Progenitor cell of endocrine pancreas (in vitro differentiated cells): ENCODE measurements around the gene THRB. TPM values are rescaled to one million over a fixed set of nuclear protein-coding genes. Genes with fewer than 3 reads are reported as not detected.
"Not testable (repeated sequence)": the region's sequence is repeated elsewhere in the genome, so short reads cannot be mapped to it uniquely, and the experiment has no call there.

Experiments used
- DNase-seq: peaks from one replicate; pipeline ENCODE4 v3.0.0; 2021; ENCODE audit warnings: low spot score; ENCODE audit not compliant: unreplicated experiment
- H3K27ac Mint-ChIP-seq: 2 replicates; pipeline ENCODE4 v1.8.0; 2021; ENCODE audit warnings: mild to moderate bottlenecking, moderate library complexity, mixed read lengths
- H3K27me3 Mint-ChIP-seq: 2 replicates; pipeline ENCODE4 v1.8.0; 2021; ENCODE audit warnings: mixed read lengths
- H3K36me3 Mint-ChIP-seq: 2 replicates; pipeline ENCODE4 v1.8.0; 2022; ENCODE audit warnings: mixed read lengths; ENCODE audit not compliant: insufficient read depth
- H3K4me1 Mint-ChIP-seq: 2 replicates; pipeline ENCODE4 v1.8.0; 2021; ENCODE audit warnings: low read depth, mixed read lengths
- H3K4me3 Mint-ChIP-seq: 2 replicates; pipeline ENCODE4 v1.8.0; 2021; ENCODE audit warnings: low read depth, mild to moderate bottlenecking, moderate library complexity, mixed read lengths
- H3K9me3 Mint-ChIP-seq: 2 replicates; pipeline ENCODE4 v1.8.0; 2021; ENCODE audit warnings: low read depth, mixed read lengths
- total RNA-seq: library from RNA; stranded (reverse); gene quantifications from 2 replicates; pipeline ENCODE4 v1.2.1, GENCODE V29; 2021
- TF ChIP-seq, protein P1 (sequence below): fragments of 200-600 bp; sonication (generic); IDR thresholded peaks from one replicate; pipeline ENCODE4 v1.5.0; 2021; ENCODE audit warnings: antibody characterized with exemption, mild to moderate bottlenecking; ENCODE audit not compliant: unreplicated experiment

The THRB gene
- total RNA-seq, 1 donor from 2014 or later, result 19.7 TPM

DNA sequence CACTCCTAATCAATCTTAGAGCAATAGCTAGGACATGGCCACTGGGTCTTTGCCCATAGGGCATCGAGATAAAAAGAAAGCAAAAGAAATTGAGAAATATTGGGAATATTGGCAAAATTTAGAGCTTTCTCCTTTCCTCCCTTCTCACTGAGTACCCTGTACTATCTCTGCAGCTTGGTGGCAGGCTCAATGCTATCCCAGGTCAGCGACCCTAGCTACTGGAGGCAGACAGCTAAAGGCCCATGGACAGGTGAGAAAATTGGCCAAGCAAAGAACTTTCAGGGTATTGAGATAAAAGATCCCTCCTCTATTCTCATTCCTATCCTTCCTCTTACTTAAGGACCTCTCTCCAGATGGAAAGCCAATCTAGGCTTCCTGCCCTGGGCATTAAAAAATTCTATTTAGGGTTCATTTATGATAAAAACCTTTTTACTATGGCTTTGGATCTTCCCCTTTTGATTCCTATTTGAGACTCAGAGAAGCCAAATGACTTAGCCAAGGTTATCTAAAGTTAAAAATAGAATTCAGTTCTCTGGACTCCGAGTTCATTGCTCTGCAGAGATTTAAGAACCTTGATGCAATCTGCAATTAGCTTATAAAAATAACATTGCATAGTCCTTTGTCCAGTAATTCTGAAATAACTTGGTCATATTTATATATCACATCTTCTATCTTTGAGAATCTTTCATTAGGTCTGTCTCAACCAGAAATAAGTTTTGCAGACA is 75.4 kb downstream of the THRB start:
- Mint-ChIP-seq H3K9me3 (no peaks in the 10 kb centered on the region), H3K27me3 (peaks cover 3% of the 10 kb centered on the region), H3K4me1 (peaks cover 2% of the 10 kb centered on the region), H3K36me3 (no peaks in the 10 kb centered on the region), H3K4me3 (no peak overlapping the region), H3K27ac (no peak overlapping the region)
- TF ChIP-seq, protein P1, sequence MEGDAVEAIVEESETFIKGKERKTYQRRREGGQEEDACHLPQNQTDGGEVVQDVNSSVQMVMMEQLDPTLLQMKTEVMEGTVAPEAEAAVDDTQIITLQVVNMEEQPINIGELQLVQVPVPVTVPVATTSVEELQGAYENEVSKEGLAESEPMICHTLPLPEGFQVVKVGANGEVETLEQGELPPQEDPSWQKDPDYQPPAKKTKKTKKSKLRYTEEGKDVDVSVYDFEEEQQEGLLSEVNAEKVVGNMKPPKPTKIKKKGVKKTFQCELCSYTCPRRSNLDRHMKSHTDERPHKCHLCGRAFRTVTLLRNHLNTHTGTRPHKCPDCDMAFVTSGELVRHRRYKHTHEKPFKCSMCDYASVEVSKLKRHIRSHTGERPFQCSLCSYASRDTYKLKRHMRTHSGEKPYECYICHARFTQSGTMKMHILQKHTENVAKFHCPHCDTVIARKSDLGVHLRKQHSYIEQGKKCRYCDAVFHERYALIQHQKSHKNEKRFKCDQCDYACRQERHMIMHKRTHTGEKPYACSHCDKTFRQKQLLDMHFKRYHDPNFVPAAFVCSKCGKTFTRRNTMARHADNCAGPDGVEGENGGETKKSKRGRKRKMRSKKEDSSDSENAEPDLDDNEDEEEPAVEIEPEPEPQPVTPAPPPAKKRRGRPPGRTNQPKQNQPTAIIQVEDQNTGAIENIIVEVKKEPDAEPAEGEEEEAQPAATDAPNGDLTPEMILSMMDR, result no peak
- no peak for DNase-seq

DNA sequence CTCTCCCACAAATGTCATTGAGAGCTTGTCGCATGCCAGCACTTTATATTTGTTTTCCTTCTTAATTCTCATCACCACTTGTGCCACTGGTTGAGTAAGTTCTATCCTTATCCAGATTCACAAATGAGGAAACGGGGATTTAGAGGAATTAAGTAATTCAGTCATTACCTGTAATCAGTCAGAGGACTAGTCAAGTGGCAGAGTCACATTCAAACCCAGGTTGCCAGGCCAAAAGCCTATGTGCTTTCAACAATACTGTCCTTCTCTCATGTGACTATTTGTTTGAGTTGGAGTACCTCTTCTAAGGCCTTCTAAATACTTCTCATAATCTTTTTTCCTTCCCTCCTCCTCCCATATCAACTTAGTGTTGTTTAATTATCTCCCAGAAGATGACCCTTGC is 76.9 kb downstream of the THRB start:
- H3K36me3 Mint-ChIP-seq, result no peaks in the 10 kb centered on the region
- no peak for DNase-seq
- H3K9me3 Mint-ChIP-seq, result peaks cover 4% of the 10 kb centered on the region
- TF ChIP-seq, protein P1, result no peak
- H3K4me1 Mint-ChIP-seq, result peaks cover 2% of the 10 kb centered on the region
- no peak overlapping the region for H3K27ac Mint-ChIP-seq
- no peak overlapping the region for H3K4me3 Mint-ChIP-seq
- peaks cover 3% of the 10 kb centered on the region for H3K27me3 Mint-ChIP-seq

DNA sequence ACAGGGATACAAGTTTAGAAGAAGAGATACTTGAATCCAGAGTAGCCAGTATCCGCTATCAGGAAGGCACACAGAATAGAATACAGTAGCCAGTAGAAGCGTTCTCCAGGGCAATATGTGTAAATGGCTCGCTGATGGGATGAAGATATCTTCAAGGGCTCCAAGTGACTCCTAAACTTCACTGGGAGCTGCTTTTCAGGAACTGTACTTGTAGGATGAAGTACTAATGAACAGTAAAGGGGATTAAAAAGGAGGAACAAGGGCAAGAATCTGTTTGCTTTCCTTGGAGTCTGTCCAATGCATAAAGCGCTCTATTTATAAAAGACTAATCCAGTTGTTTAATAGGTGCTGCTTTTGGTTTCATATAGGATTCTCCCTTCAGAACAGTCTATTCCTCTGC is 78.4 kb downstream of the THRB start:
- no peak for DNase-seq
- H3K36me3 Mint-ChIP-seq, result no peaks in the 10 kb centered on the region
- H3K27me3 Mint-ChIP-seq, result peaks cover 3% of the 10 kb centered on the region
- H3K4me1 Mint-ChIP-seq, result peaks cover 2% of the 10 kb centered on the region
- no peak overlapping the region for H3K27ac Mint-ChIP-seq
- TF ChIP-seq, protein P1, result no peak
- peaks cover 4% of the 10 kb centered on the region for H3K9me3 Mint-ChIP-seq
- H3K4me3 Mint-ChIP-seq, result no peak overlapping the region

DNA sequence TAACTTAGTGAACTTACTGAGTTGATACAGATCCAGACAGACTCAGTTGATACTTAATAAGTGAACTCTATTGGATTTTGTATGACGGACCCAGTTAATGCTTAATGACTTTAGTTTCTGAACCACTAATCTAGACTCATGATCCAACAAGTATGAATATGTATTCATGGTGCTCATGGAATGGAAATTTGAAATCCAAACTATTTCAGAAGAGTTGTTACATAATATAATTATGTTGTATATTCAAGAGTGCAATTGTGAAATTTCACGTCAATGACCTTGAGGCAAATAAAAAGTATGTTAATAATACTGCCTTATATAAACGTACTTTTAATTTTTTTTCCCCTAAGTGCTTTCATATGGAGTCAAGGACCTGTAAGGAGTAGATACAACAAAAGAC is 78.8 kb downstream of the THRB start:
- Mint-ChIP-seq H3K4me1 (peaks cover 2% of the 10 kb centered on the region), H3K27ac (no peak overlapping the region), H3K9me3 (peaks cover 4% of the 10 kb centered on the region), H3K4me3 (no peak overlapping the region), H3K36me3 (no peaks in the 10 kb centered on the region), H3K27me3 (peaks cover 3% of the 10 kb centered on the region)
- TF ChIP-seq, protein P1, result no peak
- no peak for DNase-seq

DNA sequence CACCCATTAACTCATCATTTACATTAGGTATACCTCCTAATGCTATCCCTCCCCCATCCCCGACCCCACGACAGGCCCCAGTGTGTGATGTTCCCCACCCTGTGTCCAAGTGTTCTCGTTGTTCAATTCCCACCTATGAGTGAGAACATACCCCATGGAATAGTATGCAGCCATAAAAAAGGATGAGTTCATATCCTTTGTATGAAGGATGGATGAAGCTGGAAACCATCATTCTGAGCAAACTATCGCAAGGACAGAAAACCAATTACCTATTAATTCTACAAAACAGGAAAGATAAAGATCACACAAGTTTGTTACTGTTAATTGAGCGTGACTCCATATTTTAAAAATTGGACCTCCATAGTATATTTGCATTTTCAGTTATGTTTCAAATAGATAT is 81.0 kb downstream of the THRB start:
- H3K27ac Mint-ChIP-seq, H3K4me1 Mint-ChIP-seq, H3K9me3 Mint-ChIP-seq, H3K4me3 Mint-ChIP-seq, H3K27me3 Mint-ChIP-seq, H3K36me3 Mint-ChIP-seq, DNase-seq: not testable (repeated sequence)

DNA sequence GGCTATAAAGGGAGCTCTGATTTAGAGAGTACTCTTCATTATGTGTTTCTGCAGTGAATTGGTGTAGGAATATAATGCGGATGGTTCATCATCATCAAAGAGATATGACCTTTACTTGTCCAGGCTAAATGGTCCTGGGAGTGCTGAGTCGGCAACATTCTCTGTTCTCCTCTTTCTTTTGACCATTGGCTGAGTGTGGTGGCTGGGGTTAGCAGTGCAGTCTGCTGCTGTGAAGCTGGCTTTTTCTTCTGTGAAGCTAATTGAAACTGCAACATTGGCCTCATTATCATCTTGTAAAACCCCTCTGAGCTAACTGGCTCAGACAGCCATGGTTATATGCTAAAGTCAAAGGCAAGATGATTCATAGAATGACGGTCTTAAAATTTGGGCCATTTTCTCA is 83.8 kb downstream of the THRB start:
- Mint-ChIP-seq H3K4me1 (no peaks in the 10 kb centered on the region), H3K9me3 (peaks cover 4% of the 10 kb centered on the region), H3K36me3 (no peaks in the 10 kb centered on the region), H3K27me3 (peaks cover 3% of the 10 kb centered on the region), H3K4me3 (no peak overlapping the region), H3K27ac (no peak overlapping the region)
- TF ChIP-seq, protein P1, result no peak
- DNase-seq, result no peak
